Measurements from ENCODE around the gene SNRNP40. TPM values are rescaled to one million over a fixed set of nuclear protein-coding genes. Genes with fewer than 3 reads are reported as not detected.

Gene SNRNP40
- total RNA-seq, 1 donor from 2014 or later = 70.7 TPM

- peaks cover 4% of the 10 kb centered on the region for H3K4me1 Mint-ChIP-seq
- H3K27ac Mint-ChIP-seq = no peak overlapping the region
- H3K9me3 Mint-ChIP-seq = no peaks in the 10 kb centered on the region
- no peak for DNase-seq (ENCODE audit: low spot score in 2 of 2, unreplicated experiment in 2 of 2)
- H3K4me3 Mint-ChIP-seq = no peak overlapping the region
- TF ChIP-seq CTCF (IDR thresholded peaks at IDR 0.05; ENCODE audit: unreplicated experiment) = no peak
- no peaks in the 10 kb centered on the region for H3K36me3 Mint-ChIP-seq
- no peaks in the 10 kb centered on the region for H3K27me3 Mint-ChIP-seq (ENCODE audit: low read depth)
Measured at GRCh38 chr1:31228986-31229385, 67.6 kb downstream of the SNRNP40 start.

DNA sequence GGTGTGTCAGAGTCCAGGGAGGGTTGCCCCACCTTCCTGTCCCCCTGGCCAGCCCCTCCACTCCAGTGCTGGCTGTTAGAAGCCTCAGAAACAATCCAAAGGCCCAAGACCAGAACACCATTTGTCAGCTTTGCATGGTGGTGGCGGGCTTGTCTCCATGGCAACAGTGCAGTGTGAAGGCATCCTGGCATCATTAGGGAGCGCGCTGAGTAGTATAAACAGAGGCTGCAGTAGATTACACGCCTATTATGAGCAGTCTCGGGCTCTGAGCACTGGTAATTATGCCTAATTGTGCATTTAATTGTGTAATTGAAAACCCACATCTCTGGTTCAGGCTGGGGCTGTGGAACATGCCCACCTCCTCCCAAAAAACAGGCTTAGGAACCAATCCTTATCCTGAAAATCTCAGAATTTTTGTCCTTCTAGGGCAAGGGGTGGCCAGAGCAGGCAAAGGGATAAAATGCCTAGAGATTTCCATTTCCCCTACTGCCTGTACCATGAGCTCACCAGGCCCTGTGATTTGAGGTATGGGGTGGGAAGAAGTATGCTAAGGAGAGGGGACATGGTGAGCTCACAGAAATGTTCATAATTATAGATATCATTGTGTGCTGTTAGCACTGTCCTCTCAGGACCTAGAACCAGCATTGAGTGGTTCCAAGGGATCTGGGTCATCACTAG is 68.6 kb downstream of the SNRNP40 start:
- Mint-ChIP-seq H3K36me3 (no peaks in the 10 kb centered on the region), H3K4me3 (no peak overlapping the region), H3K27me3 (ENCODE audit: low read depth) (no peaks in the 10 kb centered on the region), H3K4me1 (peaks cover 7% of the 10 kb centered on the region), H3K27ac (no peak overlapping the region), H3K9me3 (no peaks in the 10 kb centered on the region)
- DNase-seq (ENCODE audit: low spot score in 2 of 2, unreplicated experiment in 2 of 2) = no peak
- no peak for TF ChIP-seq CTCF (IDR thresholded peaks at IDR 0.05; ENCODE audit: unreplicated experiment)

- Mint-ChIP-seq H3K27ac (no peak overlapping the region), H3K4me3 (no peak overlapping the region), H3K9me3 (no peaks in the 10 kb centered on the region), H3K4me1 (peaks cover 7% of the 10 kb centered on the region), H3K36me3 (no peaks in the 10 kb centered on the region), H3K27me3 (ENCODE audit: low read depth) (no peaks in the 10 kb centered on the region)
- TF ChIP-seq CTCF (IDR thresholded peaks at IDR 0.05; ENCODE audit: unreplicated experiment) = no peak
- no peak for DNase-seq (ENCODE audit: low spot score in 2 of 2, unreplicated experiment in 2 of 2)
Measured at GRCh38 chr1:31224068-31224467, 72.5 kb downstream of the SNRNP40 start.

- no peak for TF ChIP-seq CTCF (IDR thresholded peaks at IDR 0.05; ENCODE audit: unreplicated experiment)
Measured at GRCh38 chr1:31222176-31222575, 74.4 kb downstream of the SNRNP40 start.

DNA sequence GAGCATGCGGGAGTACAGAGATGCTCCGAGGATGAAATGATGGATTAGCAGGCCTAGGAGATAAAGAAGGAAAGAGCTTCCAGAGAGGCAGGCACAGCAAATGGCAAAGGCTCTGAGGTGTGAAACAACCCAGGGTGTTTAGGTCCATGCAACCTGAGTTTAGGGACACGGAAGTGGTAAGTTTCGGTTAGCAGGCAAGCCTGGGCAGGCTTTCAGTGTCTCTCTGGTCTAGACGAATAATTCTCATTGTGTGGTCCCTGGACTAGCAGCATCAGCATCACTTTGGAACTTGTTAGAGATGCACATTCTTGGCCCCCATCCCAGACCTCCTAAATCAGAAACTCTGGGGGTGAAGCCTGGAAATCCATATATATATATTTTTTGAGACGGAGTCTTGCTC is 75.5 kb downstream of the SNRNP40 start:
- no peak for DNase-seq (ENCODE audit: low spot score in 2 of 2, unreplicated experiment in 2 of 2)
- no peak for TF ChIP-seq CTCF (IDR thresholded peaks at IDR 0.05; ENCODE audit: unreplicated experiment)
- Mint-ChIP-seq H3K27ac (no peak overlapping the region), H3K9me3 (no peaks in the 10 kb centered on the region), H3K36me3 (no peaks in the 10 kb centered on the region), H3K27me3 (ENCODE audit: low read depth) (no peaks in the 10 kb centered on the region), H3K4me3 (no peak overlapping the region), H3K4me1 (peaks cover 14% of the 10 kb centered on the region)

More at GRCh38 chr1:31222176-31222575, 74.4 kb downstream of the SNRNP40 start:
- no peak for DNase-seq (ENCODE audit: low spot score in 2 of 2, unreplicated experiment in 2 of 2)
- Mint-ChIP-seq H3K27me3 (ENCODE audit: low read depth) (no peaks in the 10 kb centered on the region), H3K4me3 (no peak overlapping the region), H3K36me3 (no peaks in the 10 kb centered on the region), H3K9me3 (no peaks in the 10 kb centered on the region), H3K27ac (no peak overlapping the region), H3K4me1 (peaks cover 10% of the 10 kb centered on the region)
